Caki2 (cell line): ENCODE results near the gene ERMARD. TPM values are rescaled to one million over a fixed set of nuclear protein-coding genes. Genes with fewer than 3 reads are reported as not detected.

Experiments used
- DNase-seq: peaks from one replicate; pipeline ENCODE4 v3.0.0-alpha.2; 2015; ENCODE audit warnings: low read depth
- in situ Hi-C: cut with HindIII; loops from 2 replicates; pipeline ENCODE4 v1.10.0; 2016; ENCODE audit warnings: low sequenced_read_pairs, low pct_unique_long_range_greater_than_20kb, mixed read lengths
- total RNA-seq: library from RNA; depleted of rRNA; stranded (reverse); fragments of >200 nt; shearing (Covaris generic); gene quantifications from 2 replicates; pipeline ENCODE4 v1.2.3, GENCODE V29; 2014; ENCODE audit warnings: low replicate concordance

Gene ERMARD
- total RNA-seq, 1 experiment from 2014 or later, result 22.8 TPM

DNA sequence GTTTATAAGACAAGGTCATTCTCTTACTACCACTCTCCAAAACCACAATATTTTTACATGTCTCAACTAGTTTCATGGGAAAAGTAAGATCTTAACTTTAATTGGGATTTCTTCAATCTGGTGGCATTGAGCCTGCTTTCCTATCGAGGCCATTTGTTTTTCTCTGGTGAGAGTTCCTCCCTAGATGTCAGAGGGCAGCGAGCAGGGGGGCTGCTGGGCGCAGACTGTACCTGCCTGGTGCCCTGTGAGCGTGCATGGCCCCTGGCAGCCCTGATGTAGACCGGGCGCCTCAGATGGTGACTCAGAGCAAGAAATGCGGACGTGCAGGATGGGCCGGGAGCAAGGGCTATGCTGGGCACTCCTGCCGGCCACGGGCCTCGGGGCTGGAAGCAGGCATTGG, 27.2 kb downstream of the ERMARD start:
- in situ Hi-C loops, result no loop called here
- DNase-seq, result no peak

DNA sequence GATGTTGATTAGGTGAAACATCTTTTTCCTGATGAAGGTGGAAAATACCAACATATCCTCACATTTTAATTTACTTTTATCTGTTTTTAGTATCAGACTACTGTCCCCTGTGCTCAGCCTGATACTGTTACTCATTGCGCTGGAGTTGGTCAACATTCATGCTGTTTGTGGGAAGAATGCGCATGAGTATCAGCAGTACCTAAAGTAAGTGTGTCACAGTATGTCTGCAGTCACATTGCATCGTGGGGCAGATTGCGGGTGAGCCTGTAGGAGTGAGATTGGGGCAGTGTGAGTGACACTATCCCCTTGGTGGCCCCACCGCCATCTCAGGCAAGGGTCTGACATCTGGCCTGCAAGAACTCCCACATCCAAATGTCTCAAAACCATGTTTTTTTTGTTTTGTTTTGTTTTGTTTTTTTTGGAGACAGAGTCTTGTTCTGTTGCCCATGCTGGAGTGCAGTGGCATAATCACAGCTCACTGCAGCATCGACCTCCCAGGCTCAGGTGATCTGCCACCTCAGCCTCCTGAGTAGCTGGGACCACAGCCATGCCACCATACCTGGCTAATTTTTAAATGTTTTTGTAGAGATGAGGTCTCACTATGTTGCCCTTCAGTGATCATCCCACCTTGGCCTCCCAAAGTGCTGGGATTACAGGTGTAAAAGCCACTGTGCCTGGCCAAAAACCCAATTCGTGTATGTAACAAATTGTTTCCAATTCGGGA, 27.8 kb downstream of the ERMARD start:
- DNase-seq, result no peak
- in situ Hi-C loops, result no loop called here

DNA sequence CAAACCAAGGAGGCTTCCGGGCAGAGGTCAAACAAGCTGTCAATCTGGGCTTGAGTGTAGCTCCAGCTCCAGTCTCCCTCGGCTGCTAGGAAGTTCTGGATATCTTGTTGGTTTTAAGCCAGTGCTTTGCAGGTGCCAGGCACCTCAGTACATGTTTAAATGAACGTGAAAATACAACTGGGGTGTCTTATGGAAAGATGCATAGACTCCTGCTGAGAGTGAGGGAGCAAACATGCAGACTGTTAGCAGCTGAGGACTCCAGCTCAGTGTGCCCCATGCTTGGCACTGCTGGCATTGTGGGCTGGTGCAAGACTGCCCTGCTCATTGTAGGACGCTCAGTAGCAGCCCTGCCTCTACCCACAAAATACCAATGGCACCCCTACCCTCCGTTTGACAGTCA, 28.5 kb downstream of the ERMARD start:
- no peak for DNase-seq
- in situ Hi-C loops, result no loop called here

DNA sequence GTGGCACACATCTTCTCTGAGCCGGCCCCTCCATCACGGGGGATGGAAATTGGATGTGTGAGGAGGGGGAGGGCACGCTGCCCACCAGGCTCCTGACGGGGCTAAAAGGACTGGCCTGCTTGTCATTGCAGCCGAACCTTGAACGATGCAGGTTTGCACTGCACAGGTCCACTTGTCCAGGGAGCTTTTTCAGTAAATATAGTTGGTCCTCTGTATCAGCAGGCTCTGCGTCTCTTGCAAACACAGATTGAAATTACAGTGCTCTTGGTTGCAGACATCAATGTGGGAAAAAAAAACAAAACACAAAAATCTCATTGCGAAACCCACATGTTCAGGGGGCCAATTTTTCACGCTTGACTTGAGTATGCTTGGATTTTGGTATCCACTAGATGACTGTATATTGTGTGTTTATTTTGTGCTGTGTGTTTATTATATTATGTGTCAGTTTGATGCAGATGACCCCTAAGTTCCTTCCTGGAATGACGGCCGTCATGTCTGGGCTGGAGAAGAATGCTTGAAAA, 29.2 kb downstream of the ERMARD start:
- in situ Hi-C loops, result no loop called here
- DNase-seq, result peak; percentile 83

DNA sequence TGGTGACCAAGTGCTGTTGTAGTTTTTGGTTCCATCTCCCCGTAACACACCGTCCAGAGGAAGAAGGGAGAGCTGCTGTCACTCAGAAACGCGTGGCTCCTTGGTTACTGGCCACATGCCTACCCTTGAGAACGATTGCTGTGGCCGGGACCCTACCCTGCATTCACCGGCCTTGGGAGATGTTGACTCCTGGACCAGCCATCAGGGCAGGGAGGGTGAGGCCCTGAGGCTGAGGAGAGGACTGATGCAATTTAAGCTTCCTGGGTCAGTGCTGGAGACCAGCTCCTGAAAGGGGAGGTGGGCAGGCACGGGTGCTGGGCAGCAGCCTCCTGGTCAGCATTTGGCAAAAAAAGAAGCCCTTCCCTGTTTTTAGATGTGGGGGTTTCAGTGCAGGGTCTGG, 31.5 kb downstream of the ERMARD start:
- no peak for DNase-seq
- in situ Hi-C loops, result no loop called here

DNA sequence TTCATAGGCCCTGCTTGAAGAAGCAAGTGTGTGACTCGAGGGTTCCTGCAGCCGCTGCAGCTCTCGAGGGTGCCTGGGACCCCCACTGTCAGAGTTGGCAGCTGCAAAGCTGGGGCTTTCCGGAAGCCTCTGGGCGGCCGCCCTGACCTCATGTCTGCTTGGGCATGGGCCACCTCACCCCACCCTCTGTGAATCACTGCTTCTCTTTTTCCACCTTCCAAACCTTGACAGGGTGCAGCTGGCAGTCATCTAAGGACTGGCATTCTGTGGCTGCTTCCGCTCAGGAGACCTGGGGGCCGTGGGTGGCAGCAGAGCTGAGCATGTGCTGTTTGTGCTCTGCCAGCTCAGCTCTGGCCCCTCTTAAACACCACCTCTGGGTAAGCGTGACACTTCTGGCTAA, 32.0 kb downstream of the ERMARD start:
- in situ Hi-C loops, result no loop called here
- no peak for DNase-seq

DNA sequence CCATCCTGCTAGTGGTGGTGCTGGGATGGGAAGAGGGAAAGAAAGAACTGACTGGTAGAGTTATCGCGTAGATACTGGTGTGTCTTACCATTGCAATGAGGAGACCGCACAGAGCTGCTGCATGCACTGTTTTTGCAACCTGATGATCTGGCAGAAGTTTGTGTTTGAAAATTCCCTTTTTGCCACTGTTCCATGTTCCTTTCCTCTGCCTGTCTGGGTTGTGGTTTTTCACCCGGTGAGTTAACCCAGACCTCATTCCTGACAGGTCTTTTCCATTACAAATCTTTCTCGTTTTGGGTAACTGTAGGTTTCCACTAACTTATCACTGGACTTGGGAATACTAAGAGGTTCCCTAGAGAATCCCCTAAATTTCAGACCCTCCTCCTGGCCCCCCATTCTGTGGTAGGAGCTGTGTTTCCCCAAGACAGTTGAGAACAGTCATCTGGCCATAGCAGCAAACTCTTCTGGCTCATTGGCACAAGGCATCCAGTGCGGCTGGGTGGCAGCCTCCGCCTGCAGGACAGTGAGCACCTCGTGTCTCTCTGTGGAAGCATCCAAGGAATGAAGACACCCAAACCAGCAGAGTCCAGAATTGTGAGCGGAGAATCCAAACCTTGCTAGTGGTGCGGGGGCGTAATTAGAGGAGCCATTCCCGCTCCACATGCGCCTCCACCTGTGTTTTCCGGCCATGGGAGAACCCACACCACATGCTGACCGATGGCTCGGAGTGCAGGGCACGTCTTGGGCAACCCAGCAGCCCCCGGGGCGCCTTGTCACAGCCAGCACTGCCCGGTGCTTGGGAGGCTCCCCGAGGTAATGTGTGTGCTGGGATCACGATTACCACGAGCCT, 32.8 kb downstream of the ERMARD start:
- in situ Hi-C loops, result no loop called here
- no peak for DNase-seq

DNA sequence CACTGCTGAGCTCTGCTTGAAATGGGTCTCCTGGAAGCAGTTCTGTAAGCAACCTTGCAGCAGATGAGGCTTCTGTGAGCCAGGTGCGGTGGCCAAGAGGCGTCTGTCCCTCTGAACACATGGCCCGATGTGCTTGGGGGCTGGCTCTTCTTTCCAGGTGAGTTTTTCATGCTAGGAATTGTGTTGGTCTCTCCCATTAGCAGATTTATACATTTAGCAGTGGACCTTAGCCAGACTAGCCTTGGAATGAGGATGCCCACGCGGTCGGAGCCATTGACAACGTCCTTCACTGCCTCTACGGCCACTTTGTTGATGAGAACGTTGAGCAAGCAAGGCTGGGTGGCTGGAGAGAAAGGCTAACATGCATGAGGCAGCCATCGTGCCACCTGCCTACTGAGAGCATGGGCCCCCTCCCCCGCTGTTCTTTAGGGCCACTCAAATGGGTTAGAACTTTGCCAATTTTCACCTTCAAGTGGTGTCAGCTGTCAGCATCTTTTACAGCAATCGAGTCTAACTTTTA, 33.5 kb downstream of the ERMARD start:
- in situ Hi-C loops, result no loop called here
- DNase-seq, result no peak

DNA sequence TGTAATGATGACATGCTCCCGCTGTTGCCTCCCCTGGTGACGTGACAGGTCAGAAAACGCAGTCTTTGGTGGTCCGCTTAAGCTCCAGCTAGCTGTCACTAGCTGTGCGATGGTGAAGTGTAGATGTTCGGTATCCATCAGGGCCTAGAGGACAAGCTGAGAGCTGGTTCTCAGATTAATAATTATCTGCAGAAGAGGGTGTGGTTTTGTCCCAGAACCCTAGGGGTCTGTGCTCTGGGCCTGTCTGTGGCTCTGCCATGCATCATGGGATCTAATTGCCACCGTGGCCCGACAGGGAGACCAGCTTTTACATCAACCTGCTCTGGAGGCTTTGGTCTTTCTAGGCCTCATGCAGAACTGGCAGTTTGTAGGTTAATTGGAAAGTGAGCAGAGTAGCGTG, 34.1 kb downstream of the ERMARD start:
- in situ Hi-C loops, result no loop called here
- no peak for DNase-seq

DNA sequence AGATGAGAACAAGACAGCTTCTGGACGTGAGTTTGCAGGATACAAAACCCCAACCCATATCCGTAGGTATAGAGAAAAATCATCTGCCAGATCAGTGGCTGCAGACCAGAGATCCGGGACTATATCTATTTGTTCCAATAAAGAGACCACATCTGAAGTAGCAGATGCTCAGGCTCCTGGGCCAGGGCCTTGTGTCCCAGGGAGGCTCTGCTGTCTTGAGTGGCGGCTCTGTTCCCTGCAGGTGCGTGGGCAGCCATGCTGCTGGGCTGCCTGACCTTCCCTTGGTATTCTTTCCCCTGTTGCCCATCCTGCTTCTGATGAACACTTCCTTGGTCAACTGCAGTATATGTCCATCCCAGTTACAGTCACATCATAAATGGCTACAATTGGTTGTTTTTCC, 34.9 kb downstream of the ERMARD start:
- in situ Hi-C loops, result no loop called here

DNA sequence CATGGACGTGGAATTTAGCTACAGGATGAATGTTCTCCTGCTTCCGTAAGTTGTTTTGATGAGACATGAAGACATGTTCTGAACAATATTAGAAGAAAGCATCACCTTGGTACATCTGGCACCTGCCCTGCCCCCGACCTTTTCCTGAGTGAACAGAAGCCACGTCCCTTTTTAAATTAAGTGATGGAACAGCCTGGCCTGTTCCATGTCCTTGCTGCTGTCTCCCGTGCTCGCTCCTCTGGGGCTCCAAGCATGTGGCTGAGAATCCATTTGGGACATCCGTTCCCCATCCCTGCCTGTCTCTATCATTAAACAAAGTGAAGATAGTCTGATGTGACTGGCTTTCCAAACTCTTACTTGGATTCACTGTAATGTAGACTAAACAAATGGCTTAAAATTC, 36.4 kb downstream of the ERMARD start:
- no peak for DNase-seq
- in situ Hi-C loops, result no loop called here

More for the DNA sequence above, 34.9 kb downstream of the ERMARD start:
- DNase-seq, result no peak

DNA sequence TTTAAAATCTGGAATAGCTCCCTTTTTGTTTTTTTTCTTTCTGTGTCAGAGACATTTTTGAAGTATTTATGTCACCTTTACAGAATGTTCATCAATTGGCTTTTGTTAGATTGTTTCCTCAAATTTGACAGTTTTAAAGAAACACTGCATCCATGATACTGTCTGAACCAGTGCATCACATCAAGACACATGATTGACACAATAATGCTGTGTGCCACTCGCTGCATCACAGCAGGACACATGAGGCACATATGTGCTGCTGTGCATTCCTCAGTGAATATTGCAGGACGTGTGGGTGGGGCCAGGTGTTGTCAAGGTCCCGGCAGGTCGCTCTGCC, 37.4 kb downstream of the ERMARD start:
- in situ Hi-C loops, result no loop called here
- DNase-seq, result no peak

DNA sequence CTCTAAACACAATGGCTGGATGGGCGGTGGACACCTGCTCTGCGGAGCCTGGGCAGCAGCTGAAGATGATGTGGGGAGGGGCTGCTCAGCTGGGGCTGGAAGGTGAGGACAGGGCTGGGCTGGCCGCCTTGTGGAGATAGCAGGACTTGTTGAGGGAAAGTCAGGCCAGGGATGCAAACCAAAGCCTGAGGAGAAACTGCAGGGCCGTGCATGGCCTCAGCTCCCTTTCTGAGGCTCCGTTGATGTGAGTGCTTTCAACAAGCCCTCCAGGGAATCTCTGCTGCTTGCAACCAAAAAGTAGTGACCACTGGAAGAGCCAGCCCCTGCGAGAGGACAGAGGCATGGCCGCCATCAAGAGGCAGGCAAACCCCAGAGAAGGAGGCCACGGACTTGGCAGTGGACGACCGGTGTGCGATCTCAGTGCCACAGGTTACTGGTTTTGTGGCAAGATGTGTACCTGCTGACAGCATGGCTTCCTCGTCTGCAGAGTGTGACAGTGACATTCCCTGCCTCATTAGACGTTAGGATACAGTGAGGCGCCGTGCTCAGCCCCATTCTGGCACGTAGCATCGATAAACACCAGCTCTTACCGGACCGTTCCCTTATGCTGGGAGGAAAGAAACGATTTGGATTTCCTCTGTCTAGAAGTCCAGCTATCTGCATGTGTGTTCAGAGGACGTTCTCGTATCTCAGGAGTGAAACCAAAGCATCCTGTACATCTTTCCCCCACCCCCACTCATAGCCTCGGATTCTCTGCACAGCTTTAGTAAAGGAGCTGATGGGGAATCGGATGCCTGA, 37.9 kb downstream of the ERMARD start:
- DNase-seq, result no peak
- in situ Hi-C loops, result no loop called here

DNA sequence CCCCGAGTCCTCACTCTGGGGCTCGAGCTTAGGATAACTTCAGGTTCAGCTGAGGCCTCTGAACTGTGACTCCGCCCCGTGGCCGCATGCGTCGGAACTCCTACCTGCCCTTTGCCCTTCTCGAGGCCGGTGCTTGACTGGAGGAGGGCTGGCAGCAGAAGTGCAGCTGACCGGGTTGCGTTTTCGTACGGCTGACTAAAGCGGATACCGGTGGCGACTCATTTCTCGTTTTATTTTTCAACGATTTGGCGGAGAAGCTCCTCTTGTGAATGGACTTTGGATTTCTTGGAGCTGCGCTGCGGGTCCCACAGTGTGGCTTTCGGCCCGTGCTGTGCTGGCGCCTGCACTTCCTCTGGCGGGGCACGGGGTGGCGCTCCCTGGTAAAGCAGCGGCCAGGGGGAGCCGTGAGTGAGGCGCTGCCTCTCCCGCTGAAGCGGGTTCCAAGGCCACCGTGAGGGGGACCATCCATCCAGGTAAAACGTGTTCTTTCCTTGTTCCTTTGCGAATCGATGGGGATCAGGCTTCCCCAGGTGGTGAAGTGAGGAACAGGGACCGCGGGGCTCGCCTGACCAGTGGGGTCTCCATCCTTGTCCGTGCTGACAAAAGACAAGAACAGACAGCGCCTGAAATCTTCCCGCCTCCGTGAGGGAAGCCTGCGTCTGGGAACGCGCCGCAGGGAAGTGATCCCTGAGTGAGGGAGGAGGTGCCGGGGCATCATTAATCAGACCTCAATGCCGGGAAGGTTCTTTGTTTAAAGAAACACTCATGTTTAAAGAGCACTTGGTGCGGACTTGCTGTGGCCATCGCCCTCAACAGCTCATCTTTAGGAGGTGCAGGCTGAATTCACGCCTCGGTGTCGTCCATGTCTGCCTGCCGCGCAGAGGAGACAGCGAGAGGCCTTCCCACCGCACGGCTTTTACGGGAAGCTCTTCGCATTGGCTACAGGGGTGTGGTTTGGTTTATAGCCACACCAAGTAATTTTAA, 38.8 kb downstream of the ERMARD start:
- DNase-seq, result peak; percentile 78
- in situ Hi-C loops, result no loop called here

DNA sequence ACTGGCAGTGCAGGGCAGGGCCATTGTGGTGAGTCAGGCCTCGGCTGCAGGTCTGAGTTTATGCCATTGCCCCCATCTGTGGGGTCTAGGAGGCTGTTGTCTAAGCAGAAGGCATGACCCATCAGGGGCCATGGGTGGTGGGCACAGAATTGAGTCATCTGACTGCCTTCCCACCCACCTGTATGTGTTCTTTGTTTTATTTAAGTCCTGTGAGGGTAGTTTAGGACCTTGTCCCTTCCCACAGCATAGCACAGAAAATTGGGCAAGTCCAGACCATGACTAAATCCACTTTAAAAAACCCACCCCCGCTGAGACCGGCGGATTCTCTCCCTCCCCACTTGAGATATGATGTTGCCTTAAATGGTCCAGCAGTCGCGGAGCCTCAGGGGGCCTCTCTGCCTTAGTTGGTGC, 40.3 kb downstream of the ERMARD start:
- no peak for DNase-seq
- in situ Hi-C loops, result no loop called here

DNA sequence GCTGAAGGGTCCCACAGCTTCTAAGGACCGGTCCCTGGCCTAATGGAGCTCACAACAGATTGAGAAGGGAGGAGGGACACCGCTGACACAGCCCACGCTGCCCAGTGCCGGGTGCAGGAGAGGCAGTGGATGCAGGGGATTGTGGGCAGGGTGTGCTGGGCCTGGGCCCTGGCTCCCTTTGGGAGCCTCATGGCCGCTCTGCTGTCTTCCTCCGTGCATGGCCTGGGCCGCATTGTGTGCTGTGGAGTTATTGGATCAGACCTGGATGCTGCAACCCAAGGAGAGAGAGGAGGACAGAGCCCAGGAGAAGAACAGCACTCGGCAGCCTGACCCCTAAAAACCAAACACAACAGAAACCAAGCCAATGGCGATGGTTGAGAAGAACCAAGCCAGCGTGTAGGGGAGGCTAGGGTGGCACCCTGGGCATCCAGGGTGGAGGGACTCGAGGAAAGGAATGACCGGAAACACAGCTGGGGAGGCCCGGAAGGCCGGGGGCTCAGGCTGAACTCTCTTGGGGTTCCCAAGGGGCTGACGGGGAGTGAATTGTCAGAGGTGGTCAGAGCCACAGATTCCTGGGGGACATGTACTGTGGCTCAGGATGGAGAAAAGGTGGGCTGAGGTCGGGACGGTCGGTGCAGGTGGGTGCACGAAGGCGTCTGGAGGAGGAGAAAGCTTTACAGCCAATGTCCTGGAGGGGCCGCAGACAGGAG, 41.0 kb downstream of the ERMARD start:
- DNase-seq, result no peak
- in situ Hi-C loops, result no loop called here

DNA sequence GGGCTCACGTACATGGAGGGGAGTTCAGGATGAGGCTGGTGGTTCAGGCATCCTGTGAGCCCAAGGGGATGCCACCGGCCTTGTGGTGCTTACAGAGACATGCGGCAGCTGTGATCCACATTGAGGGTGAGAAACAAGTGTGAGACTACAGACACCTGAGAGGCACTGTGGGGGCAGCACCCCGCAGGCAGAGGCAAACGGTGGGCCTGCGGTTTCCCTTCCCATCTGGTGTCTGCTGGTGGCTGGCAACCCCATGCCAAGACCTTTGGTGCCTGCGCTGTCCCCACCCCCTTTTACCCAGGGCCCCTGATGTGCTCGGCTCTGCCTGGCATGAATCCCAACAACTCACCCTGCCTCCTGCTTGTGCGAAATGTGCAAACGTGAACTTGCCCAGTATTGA, 42.0 kb downstream of the ERMARD start:
- no peak for DNase-seq
- in situ Hi-C loops, result no loop called here
